ENCODE results near the gene HTT. TPM values are rescaled to one million over a fixed set of nuclear protein-coding genes. Genes with fewer than 3 reads are reported as not detected.

Gene HTT
- total and polyA plus RNA-seq, 10 of the 15 experiments (the other 5 are each of a cell fraction or from before 2014, with no cell fraction given), result 3.3 to 113 (median 43.3) TPM

DNA sequence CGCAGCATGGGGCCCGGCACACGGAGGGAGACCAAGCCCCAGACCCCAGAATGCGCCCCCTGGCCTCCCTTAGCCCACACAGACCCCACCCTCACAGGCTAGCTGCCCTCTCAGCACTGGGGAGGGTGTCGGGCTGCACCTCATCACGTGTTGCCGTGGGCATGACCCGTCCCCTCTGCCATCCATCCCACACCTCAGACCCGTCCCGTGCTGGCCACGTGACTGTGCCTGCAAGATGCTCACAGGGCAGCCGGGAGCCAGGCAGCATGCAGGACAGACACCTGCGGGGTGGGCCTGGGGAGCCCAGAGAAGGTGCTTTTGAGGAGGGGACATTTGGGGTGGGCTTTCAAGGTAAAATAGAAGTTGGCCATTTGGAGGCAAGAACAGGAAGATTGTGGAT lies 179.3 kb downstream of the HTT start:
- Histone ChIP-seq H3K36me3 (ENCODE audit: control insufficient read depth in 2 of 2, insufficient read depth in 2 of 2, low read length in 1 of 2) (no peaks in the 10 kb centered on the region), H3K4me2 (ENCODE audit: control insufficient read depth, insufficient read depth) (no peak overlapping the region), H3K9me3 (replicated peaks; ENCODE audit: control insufficient read depth, insufficient read depth, low read length) (no peaks in the 10 kb centered on the region), H3K27ac (ENCODE audit: control insufficient read depth, insufficient read depth) (no peak overlapping the region), H4K20me1 (ENCODE audit: control insufficient read depth, insufficient read depth) (no peaks in the 10 kb centered on the region), H3K4me1 (ENCODE audit: control insufficient read depth, insufficient read depth, low read length) (peaks cover 3% of the 10 kb centered on the region; the same call in 1 of the 2 replicates), H3K9ac (ENCODE audit: control insufficient read depth, insufficient read depth, low read length) (no peak overlapping the region), H3K4me3 (no peak overlapping the region), H3K79me2 (ENCODE audit: control insufficient read depth, insufficient read depth, low read length) (no peaks in the 10 kb centered on the region), H3K27me3 (replicated peaks in 1 of 2; ENCODE audit: control insufficient read depth in 2 of 2, insufficient read depth in 2 of 2, low read length in 1 of 2) (no peaks in the 10 kb centered on the region), H2AFZ (ENCODE audit: control insufficient read depth, low read depth, low read length) (no peak overlapping the region)
- ChIA-PET SMC1A (ENCODE audit: uncharacterized antibody, unreplicated experiment) (no interaction called here), RAD21 (ENCODE audit: unreplicated experiment) (interaction anchor here (0.6 kb wide), 1 partner anchor 95 kb away, joined by 3 read pairs; no protein-coding TSS in a partner anchor), POLR2A (no interaction called here), CTCF (no interaction called here)
- no peak for DNase-seq (ENCODE audit: low read depth, low spot score)
- intact Hi-C loops (cut with micrococcal nuclease; ENCODE audit: unreplicated experiment) (no loop called here), in situ Hi-C loops (cut with MboI) (no loop called here)
- ATAC-seq, result no peak
- TF ChIP-seq ZNF622 (IDR thresholded peaks at IDR 0.05) (no peak), SMC3 (IDR thresholded peaks at IDR 0.05; ENCODE audit: borderline replicate concordance, low read length) (no peak), KLF5 (IDR thresholded peaks at IDR 0.05; ENCODE audit: partially characterized antibody) (no peak)
- BruUV-seq (replicated peaks), result no TSS peak
- WGBS (ENCODE audit: insufficient coverage, insufficient replicate concordance, low lambda C conversion rate, missing lambda C conversion rate), result 86% methylated on average over 13 of the region's 13 CpGs
- FAIRE-seq, result no peak

GRCh38 chr4:3254302-3255131 lies 180.0 kb downstream of the HTT start:
- ChIA-PET CTCF (no interaction called here), POLR2A (no interaction called here), SMC1A (ENCODE audit: uncharacterized antibody, unreplicated experiment) (no interaction called here), RAD21 (ENCODE audit: unreplicated experiment) (interaction anchor here (0.6 kb wide), 1 partner anchor 94 kb away, joined by 3 read pairs; no protein-coding TSS in a partner anchor)
- WGBS (ENCODE audit: insufficient coverage, insufficient replicate concordance, low lambda C conversion rate, missing lambda C conversion rate), result 75% methylated on average over 14 of the region's 14 CpGs
- Histone ChIP-seq H3K4me1 (ENCODE audit: control insufficient read depth, insufficient read depth, low read length) (peaks cover 3% of the 10 kb centered on the region; the same call in 1 of the 2 replicates), H3K9me3 (replicated peaks; ENCODE audit: control insufficient read depth, insufficient read depth, low read length) (no peaks in the 10 kb centered on the region), H3K79me2 (ENCODE audit: control insufficient read depth, insufficient read depth, low read length) (no peaks in the 10 kb centered on the region), H3K4me2 (ENCODE audit: control insufficient read depth, insufficient read depth) (no peak overlapping the region), H3K9ac (ENCODE audit: control insufficient read depth, insufficient read depth, low read length) (no peak overlapping the region), H4K20me1 (ENCODE audit: control insufficient read depth, insufficient read depth) (no peaks in the 10 kb centered on the region), H3K27me3 (replicated peaks in 1 of 2; ENCODE audit: control insufficient read depth in 2 of 2, insufficient read depth in 2 of 2, low read length in 1 of 2) (no peaks in the 10 kb centered on the region), H3K36me3 (ENCODE audit: control insufficient read depth in 2 of 2, insufficient read depth in 2 of 2, low read length in 1 of 2) (no peaks in the 10 kb centered on the region), H3K4me3 (no peak overlapping the region), H3K27ac (ENCODE audit: control insufficient read depth, insufficient read depth) (no peak overlapping the region), H2AFZ (ENCODE audit: control insufficient read depth, low read depth, low read length) (no peak overlapping the region)
- FAIRE-seq (no peak), ATAC-seq (no peak), DNase-seq (ENCODE audit: low read depth, low spot score) (no peak)
- in situ Hi-C loops (cut with MboI) (no loop called here), intact Hi-C loops (cut with micrococcal nuclease; ENCODE audit: unreplicated experiment) (no loop called here)
- no TSS peak for BruUV-seq (replicated peaks)
- TF ChIP-seq TAF1 (IDR thresholded peaks at IDR 0.05; ENCODE audit: borderline replicate concordance, low read depth, low read length), result no peak
- no peak for TF ChIP-seq RCOR1 (conservative IDR thresholded peaks at IDR 0.05; ENCODE audit: low read depth, low read length)
- TF ChIP-seq LARP7 (IDR thresholded peaks at IDR 0.05), result no peak
- no peak for TF ChIP-seq CBFB (IDR thresholded peaks at IDR 0.05; ENCODE audit: low read depth)
- no peak for TF ChIP-seq PBX3 (IDR thresholded peaks at IDR 0.05; ENCODE audit: insufficient replicate concordance, low read depth, low read length)
- TF ChIP-seq, protein P1, sequence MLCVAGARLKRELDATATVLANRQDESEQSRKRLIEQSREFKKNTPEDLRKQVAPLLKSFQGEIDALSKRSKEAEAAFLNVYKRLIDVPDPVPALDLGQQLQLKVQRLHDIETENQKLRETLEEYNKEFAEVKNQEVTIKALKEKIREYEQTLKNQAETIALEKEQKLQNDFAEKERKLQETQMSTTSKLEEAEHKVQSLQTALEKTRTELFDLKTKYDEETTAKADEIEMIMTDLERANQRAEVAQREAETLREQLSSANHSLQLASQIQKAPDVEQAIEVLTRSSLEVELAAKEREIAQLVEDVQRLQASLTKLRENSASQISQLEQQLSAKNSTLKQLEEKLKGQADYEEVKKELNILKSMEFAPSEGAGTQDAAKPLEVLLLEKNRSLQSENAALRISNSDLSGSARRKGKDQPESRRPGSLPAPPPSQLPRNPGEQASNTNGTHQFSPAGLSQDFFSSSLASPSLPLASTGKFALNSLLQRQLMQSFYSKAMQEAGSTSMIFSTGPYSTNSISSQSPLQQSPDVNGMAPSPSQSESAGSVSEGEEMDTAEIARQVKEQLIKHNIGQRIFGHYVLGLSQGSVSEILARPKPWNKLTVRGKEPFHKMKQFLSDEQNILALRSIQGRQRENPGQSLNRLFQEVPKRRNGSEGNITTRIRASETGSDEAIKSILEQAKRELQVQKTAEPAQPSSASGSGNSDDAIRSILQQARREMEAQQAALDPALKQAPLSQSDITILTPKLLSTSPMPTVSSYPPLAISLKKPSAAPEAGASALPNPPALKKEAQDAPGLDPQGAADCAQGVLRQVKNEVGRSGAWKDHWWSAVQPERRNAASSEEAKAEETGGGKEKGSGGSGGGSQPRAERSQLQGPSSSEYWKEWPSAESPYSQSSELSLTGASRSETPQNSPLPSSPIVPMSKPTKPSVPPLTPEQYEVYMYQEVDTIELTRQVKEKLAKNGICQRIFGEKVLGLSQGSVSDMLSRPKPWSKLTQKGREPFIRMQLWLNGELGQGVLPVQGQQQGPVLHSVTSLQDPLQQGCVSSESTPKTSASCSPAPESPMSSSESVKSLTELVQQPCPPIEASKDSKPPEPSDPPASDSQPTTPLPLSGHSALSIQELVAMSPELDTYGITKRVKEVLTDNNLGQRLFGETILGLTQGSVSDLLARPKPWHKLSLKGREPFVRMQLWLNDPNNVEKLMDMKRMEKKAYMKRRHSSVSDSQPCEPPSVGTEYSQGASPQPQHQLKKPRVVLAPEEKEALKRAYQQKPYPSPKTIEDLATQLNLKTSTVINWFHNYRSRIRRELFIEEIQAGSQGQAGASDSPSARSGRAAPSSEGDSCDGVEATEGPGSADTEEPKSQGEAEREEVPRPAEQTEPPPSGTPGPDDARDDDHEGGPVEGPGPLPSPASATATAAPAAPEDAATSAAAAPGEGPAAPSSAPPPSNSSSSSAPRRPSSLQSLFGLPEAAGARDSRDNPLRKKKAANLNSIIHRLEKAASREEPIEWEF (IDR thresholded peaks at IDR 0.05; ENCODE audit: insufficient replicate concordance, low read depth, low read length), result no peak
- no peak for TF ChIP-seq SPI1 (IDR thresholded peaks at IDR 0.05; ENCODE audit: borderline replicate concordance, insufficient read depth, low read depth, low read length)

Data from GM12878 (cell line).